ENCODE measurements around the gene OGG1.

The OGG1 gene

DNA sequence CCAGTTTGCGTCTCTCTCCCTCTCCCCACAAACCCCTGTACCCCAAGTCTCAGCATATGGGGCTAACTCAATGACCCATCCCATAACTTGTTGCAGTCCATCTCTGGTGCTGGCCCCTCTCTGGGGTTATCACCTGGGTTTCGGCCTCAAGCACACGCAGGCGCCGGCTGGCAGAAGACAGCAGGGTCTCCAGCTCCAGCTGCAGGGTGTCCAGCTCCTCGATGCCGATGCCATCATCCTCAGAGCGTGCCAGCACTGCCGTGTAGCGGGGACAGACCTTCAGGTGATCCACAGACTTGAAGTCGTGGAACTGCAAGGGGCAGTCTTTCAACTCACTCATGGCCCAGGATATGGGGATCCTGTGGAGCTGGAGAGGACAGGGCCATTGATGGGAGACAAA lies 41.4 kb downstream of the OGG1 start:
- Histone ChIP-seq H3K4me3 (ENCODE audit: low read depth in 1 of 2, low read length in 2 of 2) (no peak overlapping the region), H3K9me3 (ENCODE audit: low read length) (no peaks in the 10 kb centered on the region), H3K36me3 (ENCODE audit: insufficient read depth, low read length) (peaks cover 55% of the 10 kb centered on the region), H3K4me1 (ENCODE audit: insufficient read depth, low read length) (peaks cover 32% of the 10 kb centered on the region), H3K9ac (ENCODE audit: low read length) (no peak overlapping the region), H3K27ac (ENCODE audit: low read depth, low read length) (no peak overlapping the region), H3K27me3 (ENCODE audit: control insufficient read depth in 1 of 2, insufficient read depth in 2 of 2, low read length in 2 of 2) (no peaks in the 10 kb centered on the region)

DNA sequence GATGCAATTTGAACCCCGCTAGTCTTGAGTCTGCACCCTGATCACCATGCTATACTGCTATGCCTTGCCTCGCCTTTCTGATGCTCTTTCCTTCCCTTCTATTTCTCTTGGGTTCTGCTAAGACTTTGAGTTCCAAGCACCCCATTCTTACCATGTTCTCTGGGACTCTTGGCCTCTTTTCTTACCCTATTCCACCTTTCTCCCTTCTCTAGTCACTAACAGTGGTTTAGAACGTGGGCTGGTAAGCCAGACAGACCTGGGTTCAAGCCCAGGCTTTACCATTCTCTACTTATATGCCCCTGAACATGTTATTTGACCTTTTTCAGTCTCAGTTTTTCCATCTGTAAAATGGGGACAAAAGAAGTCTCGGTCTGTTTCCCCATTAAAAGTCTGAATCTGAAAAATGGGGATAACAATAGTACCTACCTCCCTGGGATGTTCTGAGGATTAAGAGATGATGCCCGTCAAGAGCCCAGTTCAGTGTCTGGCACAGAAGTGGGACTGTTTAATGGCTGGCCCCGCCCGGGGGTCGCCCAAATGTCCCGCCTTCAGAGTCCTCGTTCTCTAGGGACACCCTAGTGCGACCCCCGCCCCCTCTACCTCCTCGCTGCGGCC lies 42.1 kb downstream of the OGG1 start:
- Histone ChIP-seq H3K4me1 (ENCODE audit: insufficient read depth, low read length) (peaks cover 33% of the 10 kb centered on the region), H3K27ac (ENCODE audit: low read depth, low read length) (peak overlapping the region; percentile 95), H3K27me3 (ENCODE audit: control insufficient read depth in 1 of 2, insufficient read depth in 2 of 2, low read length in 2 of 2) (no peaks in the 10 kb centered on the region), H3K9me3 (ENCODE audit: low read length) (no peaks in the 10 kb centered on the region), H3K4me3 (ENCODE audit: low read depth in 1 of 2, low read length in 2 of 2) (peak overlapping the region; percentile 60 to 93), H3K36me3 (ENCODE audit: insufficient read depth, low read length) (peaks cover 48% of the 10 kb centered on the region), H3K9ac (ENCODE audit: low read length) (peak overlapping the region; percentile 87)

DNA sequence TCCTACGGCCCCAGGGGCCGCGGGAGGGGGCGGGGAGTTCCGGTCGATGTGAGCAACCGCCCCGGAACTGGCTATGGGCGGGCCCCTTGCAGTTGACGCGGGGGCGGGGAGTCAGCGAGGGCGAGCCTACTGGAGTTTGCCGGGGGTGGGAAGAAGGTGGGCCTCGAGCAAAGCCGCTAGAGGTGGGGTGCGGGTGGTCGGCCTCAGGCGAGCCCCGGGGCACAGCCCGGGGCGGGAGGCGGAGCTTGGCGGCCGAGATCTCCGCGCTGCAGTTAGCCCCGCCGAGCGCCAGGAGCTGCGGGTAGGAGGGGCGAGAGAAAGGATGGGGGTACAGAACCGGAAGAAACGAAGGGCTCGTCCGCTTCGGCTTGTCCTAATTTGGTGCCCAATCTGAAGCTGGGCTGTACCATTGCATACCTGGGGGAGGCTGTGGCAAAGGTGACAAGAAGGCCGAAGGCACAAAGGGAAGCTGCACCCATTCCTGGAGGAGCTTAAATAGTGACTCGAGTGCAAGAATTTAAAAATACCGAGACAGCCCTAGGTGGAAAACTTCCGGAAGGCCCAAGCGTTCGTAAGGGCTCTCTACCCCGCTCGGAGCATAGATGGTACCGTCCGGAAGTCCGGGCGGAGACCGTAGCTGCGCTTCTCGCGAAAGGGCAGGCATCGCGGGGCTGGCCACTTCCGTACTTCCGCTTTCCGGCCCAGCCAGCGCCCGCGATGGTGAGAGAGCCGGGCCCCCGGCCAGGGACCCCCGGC lies 42.8 kb downstream of the OGG1 start, which contains the start of the genes ARPC4 and TADA3:
Gene ARPC4, plus strand, starts transcription at position 678 of the 756 bp plus-strand sequence. Its CDS starts 40 bp downstream, at position 718.
Gene TADA3, minus strand, starts transcription at position 69 of the 756 bp plus-strand sequence. CDS start 1,007 bp downstream, outside the sequence.
- Histone ChIP-seq H3K9me3 (ENCODE audit: low read length) (no peaks in the 10 kb centered on the region), H3K4me3 (ENCODE audit: low read depth in 1 of 2, low read length in 2 of 2) (peak within 1 kb of the TSS; percentile 60 to 93), H3K4me1 (ENCODE audit: insufficient read depth, low read length) (peaks cover 37% of the 10 kb centered on the region), H3K27me3 (ENCODE audit: control insufficient read depth in 1 of 2, insufficient read depth in 2 of 2, low read length in 2 of 2) (no peaks in the 10 kb centered on the region), H3K27ac (ENCODE audit: low read depth, low read length) (peak within 1 kb of the TSS; percentile 95), H3K36me3 (ENCODE audit: insufficient read depth, low read length) (peaks cover 48% of the 10 kb centered on the region), H3K9ac (ENCODE audit: low read length) (peak within 1 kb of the TSS; percentile 87)

DNA sequence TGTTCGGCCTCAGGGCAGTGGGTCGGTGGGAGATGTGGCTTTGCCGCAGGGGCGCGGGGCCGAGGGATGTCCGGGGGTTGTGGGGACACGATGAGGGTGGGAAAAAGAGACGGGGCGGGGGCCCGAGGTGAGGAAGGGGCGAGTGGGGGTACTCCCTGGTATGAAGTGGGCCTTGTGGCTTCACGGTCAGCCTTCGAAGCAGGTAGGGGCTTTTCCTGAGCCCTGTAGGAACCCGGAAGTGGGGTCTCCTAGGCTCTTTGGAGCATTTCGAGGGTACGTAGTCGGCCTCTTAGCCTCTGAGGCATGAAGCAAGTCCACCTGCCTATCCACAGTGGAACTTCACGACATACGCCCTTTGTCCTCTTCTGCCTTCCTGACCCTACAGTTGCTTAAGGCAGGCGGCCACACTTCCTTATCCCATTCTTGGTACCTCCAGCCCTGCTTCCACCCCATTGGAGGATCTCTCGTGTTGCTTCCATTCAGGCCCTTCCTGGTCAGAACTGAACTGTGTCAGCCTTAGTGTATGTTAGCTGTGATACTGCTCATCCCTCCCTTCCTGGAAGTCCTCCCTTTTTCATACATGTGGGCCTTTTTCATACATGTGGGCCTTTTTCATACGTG lies 43.5 kb downstream of the OGG1 start:
- H3K4me1 ChIP-seq (ENCODE audit: insufficient read depth, low read length): peaks cover 37% of the 10 kb centered on the region

DNA sequence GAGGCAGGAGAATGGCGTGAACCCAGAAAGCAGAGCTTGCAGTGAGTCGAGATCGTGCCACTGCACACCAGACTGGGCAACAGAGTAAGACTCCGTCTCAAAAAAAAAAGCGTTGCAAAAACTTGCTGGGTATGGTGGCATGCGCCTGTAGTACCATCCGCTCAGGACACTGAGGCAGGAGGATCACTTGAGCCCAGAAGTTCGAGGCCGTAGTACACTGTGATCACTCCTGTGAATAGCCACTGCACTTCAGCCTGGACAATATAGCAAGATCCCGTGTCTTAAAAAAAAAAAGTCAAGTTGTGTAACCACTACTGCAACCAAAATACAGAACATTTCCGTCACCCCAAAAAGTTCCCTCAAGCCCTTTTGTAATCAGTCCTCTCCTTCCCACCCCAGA lies 44.6 kb downstream of the OGG1 start:
- Histone ChIP-seq H3K27ac (ENCODE audit: low read depth, low read length) (no peak overlapping the region), H3K27me3 (ENCODE audit: control insufficient read depth in 1 of 2, insufficient read depth in 2 of 2, low read length in 2 of 2) (no peaks in the 10 kb centered on the region), H3K9me3 (ENCODE audit: low read length) (no peaks in the 10 kb centered on the region), H3K4me1 (ENCODE audit: insufficient read depth, low read length) (peaks cover 37% of the 10 kb centered on the region), H3K4me3 (ENCODE audit: low read depth in 1 of 2, low read length in 2 of 2) (no peak overlapping the region), H3K9ac (ENCODE audit: low read length) (no peak overlapping the region), H3K36me3 (ENCODE audit: insufficient read depth, low read length) (peaks cover 53% of the 10 kb centered on the region)

More for the DNA sequence above, 43.5 kb downstream of the OGG1 start:
- Histone ChIP-seq H3K27me3 (ENCODE audit: control insufficient read depth in 1 of 2, insufficient read depth in 2 of 2, low read length in 2 of 2) (no peaks in the 10 kb centered on the region), H3K9me3 (ENCODE audit: low read length) (no peaks in the 10 kb centered on the region), H3K4me3 (ENCODE audit: low read depth in 1 of 2, low read length in 2 of 2) (peak overlapping the region; percentile 60 to 93), H3K9ac (ENCODE audit: low read length) (peak overlapping the region; percentile 87), H3K36me3 (ENCODE audit: insufficient read depth, low read length) (peaks cover 51% of the 10 kb centered on the region), H3K27ac (ENCODE audit: low read depth, low read length) (peak overlapping the region; percentile 95)

DNA sequence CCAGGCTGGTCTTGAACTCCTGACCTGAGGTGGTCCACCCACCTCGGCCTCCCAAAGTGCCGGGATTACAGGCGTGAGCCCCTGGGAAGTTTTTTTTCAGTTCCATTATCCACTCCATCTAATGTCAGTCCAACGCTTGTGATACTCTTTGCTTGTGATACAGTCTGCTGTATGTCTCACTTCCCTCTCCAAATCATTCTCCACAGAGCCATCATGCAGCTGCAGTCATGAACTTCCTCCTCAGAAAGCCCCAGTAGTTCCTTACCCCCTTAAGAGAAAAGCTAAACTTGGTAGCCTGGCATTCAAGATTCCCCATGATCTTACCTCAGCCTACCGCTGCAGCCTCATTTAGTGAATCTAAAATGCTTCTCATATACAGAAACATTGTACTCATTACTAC lies 45.5 kb downstream of the OGG1 start:
- Histone ChIP-seq H3K4me3 (ENCODE audit: low read depth in 1 of 2, low read length in 2 of 2) (no peak overlapping the region), H3K9me3 (ENCODE audit: low read length) (no peaks in the 10 kb centered on the region), H3K9ac (ENCODE audit: low read length) (no peak overlapping the region), H3K4me1 (ENCODE audit: insufficient read depth, low read length) (peaks cover 37% of the 10 kb centered on the region), H3K27me3 (ENCODE audit: control insufficient read depth in 1 of 2, insufficient read depth in 2 of 2, low read length in 2 of 2) (no peaks in the 10 kb centered on the region), H3K36me3 (ENCODE audit: insufficient read depth, low read length) (peaks cover 53% of the 10 kb centered on the region), H3K27ac (ENCODE audit: low read depth, low read length) (no peak overlapping the region)

DNA sequence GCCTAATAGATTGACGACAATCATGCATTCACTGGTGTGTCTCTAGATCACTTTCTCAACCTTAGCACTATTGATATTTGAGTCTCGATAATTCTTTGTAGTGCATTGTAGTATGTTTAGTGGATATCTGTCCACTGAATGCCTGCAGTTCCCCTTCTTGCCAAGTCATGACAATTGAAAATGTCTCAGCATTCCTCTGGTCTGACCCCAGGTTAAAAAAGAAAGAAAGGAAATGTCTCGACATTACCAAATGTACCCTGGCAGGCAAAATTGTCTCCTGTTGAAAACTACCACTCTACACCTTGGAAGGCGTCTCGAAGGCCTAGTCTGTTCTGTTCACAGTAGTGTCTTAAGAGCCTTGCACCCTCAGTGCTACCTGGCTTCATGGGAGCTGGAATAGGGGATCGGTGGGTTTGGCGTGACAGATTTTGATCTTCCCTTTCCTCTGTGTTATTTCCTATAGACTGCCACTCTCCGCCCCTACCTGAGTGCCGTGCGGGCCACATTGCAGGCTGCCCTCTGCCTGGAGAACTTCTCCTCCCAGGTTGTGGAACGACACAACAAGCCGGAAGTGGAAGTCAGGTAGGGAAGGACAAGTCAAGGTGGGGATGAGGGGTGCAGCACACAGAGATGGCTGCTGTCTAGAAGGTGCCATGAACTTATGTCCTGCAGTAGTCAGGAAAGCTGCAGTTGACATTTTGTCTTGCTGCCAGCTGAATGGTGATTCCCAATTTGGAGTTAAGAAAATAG lies 47.6 kb downstream of the OGG1 start:
- H3K36me3 ChIP-seq (ENCODE audit: insufficient read depth, low read length): peaks cover 59% of the 10 kb centered on the region
- no peak overlapping the region for H3K4me3 ChIP-seq (ENCODE audit: low read depth in 1 of 2, low read length in 2 of 2)
- no peak overlapping the region for H3K9ac ChIP-seq (ENCODE audit: low read length)
- H3K4me1 ChIP-seq (ENCODE audit: insufficient read depth, low read length): peaks cover 22% of the 10 kb centered on the region
- no peaks in the 10 kb centered on the region for H3K9me3 ChIP-seq (ENCODE audit: low read length)
- H3K27ac ChIP-seq (ENCODE audit: low read depth, low read length): no peak overlapping the region
- no peaks in the 10 kb centered on the region for H3K27me3 ChIP-seq (ENCODE audit: control insufficient read depth in 1 of 2, insufficient read depth in 2 of 2, low read length in 2 of 2)

DNA sequence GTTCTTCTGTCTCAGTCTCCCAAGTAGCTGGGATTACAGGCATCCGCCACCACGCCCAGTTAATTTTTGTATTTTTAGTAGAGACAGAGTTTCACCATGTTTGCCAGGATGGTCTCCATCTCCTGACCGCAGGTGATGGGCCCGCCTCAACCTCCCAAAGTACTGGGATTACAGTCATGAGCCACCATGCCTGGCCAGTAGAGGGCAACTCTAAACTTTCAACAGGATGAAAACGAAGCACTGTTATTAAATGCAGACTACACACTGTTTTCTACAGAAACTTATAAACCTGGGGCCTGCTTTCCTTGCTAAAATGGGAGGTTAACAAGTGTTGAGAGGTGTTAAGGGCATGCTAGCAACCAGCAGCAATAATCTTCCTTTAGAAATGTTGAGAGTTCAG lies 50.8 kb downstream of the OGG1 start:
- peaks cover 5% of the 10 kb centered on the region for H3K4me1 ChIP-seq (ENCODE audit: insufficient read depth, low read length)
- no peak overlapping the region for H3K4me3 ChIP-seq (ENCODE audit: low read depth in 1 of 2, low read length in 2 of 2)
- peaks cover 77% of the 10 kb centered on the region for H3K36me3 ChIP-seq (ENCODE audit: insufficient read depth, low read length)
- no peaks in the 10 kb centered on the region for H3K27me3 ChIP-seq (ENCODE audit: control insufficient read depth in 1 of 2, insufficient read depth in 2 of 2, low read length in 2 of 2)
- H3K27ac ChIP-seq (ENCODE audit: low read depth, low read length): no peak overlapping the region
- no peaks in the 10 kb centered on the region for H3K9me3 ChIP-seq (ENCODE audit: low read length)
- H3K9ac ChIP-seq (ENCODE audit: low read length): no peak overlapping the region

DNA sequence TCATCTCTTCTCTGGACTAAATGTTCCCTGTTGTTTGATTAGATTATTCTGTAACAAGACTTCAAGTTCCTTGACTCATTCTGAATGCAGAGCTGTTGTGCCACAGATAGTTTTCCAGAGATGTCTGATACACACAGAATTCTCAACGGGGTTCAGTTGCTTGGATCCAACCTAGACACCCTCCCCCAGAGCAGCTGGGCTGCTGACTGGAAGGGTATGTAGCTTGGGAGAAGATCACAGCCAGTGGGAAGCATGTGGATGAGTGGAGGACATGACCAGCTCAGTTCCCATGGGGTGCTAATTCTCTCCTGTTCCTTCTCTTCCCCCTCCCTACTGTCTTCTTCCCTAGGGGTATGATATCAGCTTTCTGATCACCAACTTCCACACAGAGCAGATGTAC lies 53.7 kb downstream of the OGG1 start:
- Histone ChIP-seq H3K4me3 (ENCODE audit: low read depth in 1 of 2, low read length in 2 of 2) (no peak overlapping the region), H3K9ac (ENCODE audit: low read length) (no peak overlapping the region), H3K27me3 (ENCODE audit: control insufficient read depth in 1 of 2, insufficient read depth in 2 of 2, low read length in 2 of 2) (no peaks in the 10 kb centered on the region), H3K4me1 (ENCODE audit: insufficient read depth, low read length) (no peaks in the 10 kb centered on the region), H3K36me3 (ENCODE audit: insufficient read depth, low read length) (peaks cover 71% of the 10 kb centered on the region), H3K9me3 (ENCODE audit: low read length) (no peaks in the 10 kb centered on the region), H3K27ac (ENCODE audit: low read depth, low read length) (no peak overlapping the region)

DNA sequence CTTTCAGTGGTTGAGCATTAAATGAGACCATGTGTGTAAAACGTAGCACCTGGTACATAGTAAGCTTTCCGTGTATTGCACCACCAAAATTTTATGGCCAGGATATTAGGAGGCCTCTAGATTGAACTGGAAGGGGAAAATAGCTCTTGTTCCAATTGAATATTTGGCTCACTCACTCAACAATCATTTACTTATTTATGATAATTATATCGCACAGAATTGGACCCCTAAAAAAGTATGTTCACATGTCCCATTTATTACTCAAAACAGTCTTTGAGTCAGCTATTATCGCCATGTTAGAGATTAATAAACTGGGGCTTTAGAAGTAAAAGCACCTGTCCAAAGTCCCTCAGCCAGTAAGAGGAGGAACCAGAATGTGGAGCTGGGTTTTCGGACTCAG lies 55.2 kb downstream of the OGG1 start:
- Histone ChIP-seq H3K36me3 (ENCODE audit: insufficient read depth, low read length) (peaks cover 60% of the 10 kb centered on the region), H3K4me3 (ENCODE audit: low read depth in 1 of 2, low read length in 2 of 2) (no peak overlapping the region), H3K27me3 (ENCODE audit: control insufficient read depth in 1 of 2, insufficient read depth in 2 of 2, low read length in 2 of 2) (no peaks in the 10 kb centered on the region), H3K9ac (ENCODE audit: low read length) (no peak overlapping the region), H3K27ac (ENCODE audit: low read depth, low read length) (no peak overlapping the region), H3K9me3 (ENCODE audit: low read length) (no peaks in the 10 kb centered on the region), H3K4me1 (ENCODE audit: insufficient read depth, low read length) (no peaks in the 10 kb centered on the region)

DNA sequence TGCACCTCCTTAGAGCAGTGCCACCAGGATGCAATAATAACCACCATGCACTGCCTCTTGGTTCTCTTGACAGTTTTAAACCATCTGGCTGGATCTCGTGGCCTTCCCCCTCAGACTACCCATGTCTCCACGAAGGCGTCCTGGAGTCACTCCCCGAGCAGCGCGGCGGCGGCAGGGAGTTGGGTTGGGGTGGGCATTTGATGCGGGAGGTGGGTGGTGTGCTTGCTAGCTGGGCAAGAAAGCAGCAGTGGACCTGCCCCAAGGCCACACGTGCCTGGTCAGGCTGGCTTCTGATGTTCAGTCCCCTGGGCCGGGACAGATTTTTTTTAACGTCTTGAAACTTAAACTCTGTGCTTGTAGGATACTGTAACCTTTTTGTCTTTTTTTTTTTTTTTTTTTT lies 56.4 kb downstream of the OGG1 start:
- Histone ChIP-seq H3K9ac (ENCODE audit: low read length) (no peak overlapping the region), H3K4me1 (ENCODE audit: insufficient read depth, low read length) (peaks cover 8% of the 10 kb centered on the region), H3K27ac (ENCODE audit: low read depth, low read length) (no peak overlapping the region), H3K27me3 (ENCODE audit: control insufficient read depth in 1 of 2, insufficient read depth in 2 of 2, low read length in 2 of 2) (no peaks in the 10 kb centered on the region), H3K4me3 (ENCODE audit: low read depth in 1 of 2, low read length in 2 of 2) (no peak overlapping the region), H3K9me3 (ENCODE audit: low read length) (no peaks in the 10 kb centered on the region), H3K36me3 (ENCODE audit: insufficient read depth, low read length) (peaks cover 51% of the 10 kb centered on the region)
